GM11168 (cell line): ENCODE results near the gene SYNCRIP.
"Not testable (repeated sequence)": the region's sequence is repeated elsewhere in the genome, so short reads cannot be mapped to it uniquely, and the experiment has no call there.

ENCODE experiments used
- in situ Hi-C: fragments of 300-500 bp; cut with MboI; formaldehyde crosslinking; loops from one replicate; pipeline ENCODE4 v1.12.0; 2022; ENCODE audit warnings: low sequenced_read_pairs; ENCODE audit not compliant: unreplicated experiment

The SYNCRIP gene

GRCh38 chr6:85642774-85643536, at the start of gene SYNCRIP:
TSS of gene SYNCRIP (minus strand) at chr6:85642886. CDS start at chr6:85641439, 1,447 bp downstream.
- in situ Hi-C loops = no loop called here

GRCh38 chr6:85691478-85691877, 48.8 kb upstream of the SYNCRIP start:
- in situ Hi-C loops = no loop called here

GRCh38 chr6:85690071-85690470, 47.4 kb upstream of the SYNCRIP start:
- in situ Hi-C loops = no loop called here

- in situ Hi-C loops = no loop called here
Observed at GRCh38 chr6:85685713-85686112, 43.0 kb upstream of the SYNCRIP start.

GRCh38 chr6:85684809-85685171, 42.1 kb upstream of the SYNCRIP start:
- in situ Hi-C loops = no loop called here

- in situ Hi-C loops = no loop called here
Observed at GRCh38 chr6:85684133-85684808, 41.6 kb upstream of the SYNCRIP start.

GRCh38 chr6:85681899-85682298, 39.2 kb upstream of the SYNCRIP start:
- in situ Hi-C loops = not testable (repeated sequence)

- in situ Hi-C loops = no loop called here
Observed at GRCh38 chr6:85680388-85680787, 37.7 kb upstream of the SYNCRIP start.

GRCh38 chr6:85679445-85680123, 36.9 kb upstream of the SYNCRIP start:
- in situ Hi-C loops = loop anchor here (5.0 kb wide), 1 partner anchor 42 kb away; no protein-coding TSS in a partner anchor

GRCh38 chr6:85678602-85679444, 36.1 kb upstream of the SYNCRIP start:
- in situ Hi-C loops = loop anchor here (5.0 kb wide), 1 partner anchor 42 kb away; no protein-coding TSS in a partner anchor

GRCh38 chr6:85678026-85678601, 35.4 kb upstream of the SYNCRIP start:
- in situ Hi-C loops = loop anchor here (5.0 kb wide), 1 partner anchor 41 kb away; no protein-coding TSS in a partner anchor

GRCh38 chr6:85677234-85677956, 34.7 kb upstream of the SYNCRIP start:
- in situ Hi-C loops = loop anchor here (5.0 kb wide), 1 partner anchor 40 kb away; no protein-coding TSS in a partner anchor

- in situ Hi-C loops = loop anchor here (5.0 kb wide), 1 partner anchor 39 kb away; no protein-coding TSS in a partner anchor
Observed at GRCh38 chr6:85676086-85676729, 33.5 kb upstream of the SYNCRIP start.

- in situ Hi-C loops = loop anchor here (5.0 kb wide), 1 partner anchor 38 kb away; no protein-coding TSS in a partner anchor
Observed at GRCh38 chr6:85675030-85675819, 32.5 kb upstream of the SYNCRIP start.

- in situ Hi-C loops = loop anchor here (5.0 kb wide), 1 partner anchor 37 kb away; no protein-coding TSS in a partner anchor
Observed at GRCh38 chr6:85674604-85675003, 31.9 kb upstream of the SYNCRIP start.

GRCh38 chr6:85673198-85674139, 30.8 kb upstream of the SYNCRIP start:
- in situ Hi-C loops = no loop called here
